SU-DHL-6 (cell line): ENCODE data around the gene HSPH1.

Experiments
- H2AFZ ChIP-seq: fragments of 200-600 bp; sonication (generic); 2 replicates; pipeline ENCODE4 v1.6.1; 2014; ENCODE audit warnings: low read depth, mild to moderate bottlenecking, moderate library complexity, mixed read lengths, antibody characterized with exemption, low read length; ENCODE audit not compliant: severe bottlenecking
- H3F3A ChIP-seq: fragments of 200-600 bp; shearing (Covaris generic); 2 replicates; pipeline ENCODE4 v1.6.0; 2016; ENCODE audit warnings: antibody characterized with exemption, mild to moderate bottlenecking; ENCODE audit not compliant: insufficient read depth
- H3K27ac ChIP-seq: fragments of 200-600 bp; sonication (generic); 2 replicates; pipeline ENCODE4 v1.5.1; 2016; ENCODE audit warnings: low read depth, mild to moderate bottlenecking, low read length, moderate library complexity, mixed read lengths
- H3K27me3 ChIP-seq: fragments of 200-600 bp; sonication (generic), shearing (Covaris generic); 2 replicates; pipeline ENCODE4 v1.6.0; 2014; ENCODE audit warnings: mild to moderate bottlenecking, low read length
- H3K36me3 ChIP-seq: fragments of 200-600 bp; sonication (generic); 2 replicates; pipeline ENCODE4 v1.6.1; 2014; ENCODE audit warnings: mild to moderate bottlenecking, low read length, mixed read lengths
- H3K4me2 ChIP-seq: fragments of 300-600, 200-600 bp; shearing (Covaris generic), sonication (generic); 2 replicates; pipeline ENCODE4 v1.6.0; 2014; ENCODE audit warnings: low read length, low read depth, mild to moderate bottlenecking; ENCODE audit not compliant: poor library complexity, severe bottlenecking
- H3K4me3 ChIP-seq: fragments of 200-600 bp; sonication (generic); 2 replicates; pipeline ENCODE4 v1.5.1; 2014; ENCODE audit warnings: antibody characterized with exemption, low read length, mild to moderate bottlenecking, mixed read lengths; ENCODE audit not compliant: insufficient read depth, poor library complexity, severe bottlenecking
- H3K79me2 ChIP-seq: fragments of 200-600 bp; sonication (generic); 2 replicates; pipeline ENCODE4 v1.6.1; 2014; ENCODE audit warnings: mild to moderate bottlenecking, low read length, moderate library complexity; ENCODE audit not compliant: insufficient read depth
- H3K9ac ChIP-seq: fragments of 200-600 bp; sonication (generic); 2 replicates; pipeline ENCODE4 v1.7.0; 2014; ENCODE audit warnings: mild to moderate bottlenecking, low read length
- H3K9me2 ChIP-seq: fragments of 200-600 bp; sonication (generic); replicated peaks from 2 replicates; pipeline ENCODE4 v1.6.1; 2014; ENCODE audit warnings: low read length; ENCODE audit not compliant: insufficient read depth
- H3K9me3 ChIP-seq: fragments of 200-600 bp; sonication (generic); 2 replicates; pipeline ENCODE4 v1.6.1; 2014; ENCODE audit warnings: low read length, mixed read lengths; ENCODE audit not compliant: insufficient read depth
- H4K20me1 ChIP-seq: fragments of 200-600 bp; sonication (generic); 2 replicates; pipeline ENCODE4 v1.6.1; 2014; ENCODE audit warnings: low read depth, mild to moderate bottlenecking, antibody characterized with exemption, low read length, moderate library complexity, mixed read lengths
- CTCF ChIP-seq: fragments of 200-600 bp; sonication (generic); IDR thresholded peaks from one replicate; pipeline ENCODE4 v1.5.1; 2017; ENCODE audit warnings: antibody characterized with exemption, mild to moderate bottlenecking, low read length, moderate library complexity; ENCODE audit not compliant: insufficient read depth, poor library complexity, severe bottlenecking
- EZH2phosphoT487 ChIP-seq: fragments of 200-600 bp; sonication (generic), shearing (Covaris generic); conservative IDR thresholded peaks from 2 replicates; pipeline ENCODE4 v1.6.1; 2018; ENCODE audit warnings: mild to moderate bottlenecking, antibody characterized with exemption, low read length, moderate library complexity, mixed read lengths

Gene HSPH1

DNA sequence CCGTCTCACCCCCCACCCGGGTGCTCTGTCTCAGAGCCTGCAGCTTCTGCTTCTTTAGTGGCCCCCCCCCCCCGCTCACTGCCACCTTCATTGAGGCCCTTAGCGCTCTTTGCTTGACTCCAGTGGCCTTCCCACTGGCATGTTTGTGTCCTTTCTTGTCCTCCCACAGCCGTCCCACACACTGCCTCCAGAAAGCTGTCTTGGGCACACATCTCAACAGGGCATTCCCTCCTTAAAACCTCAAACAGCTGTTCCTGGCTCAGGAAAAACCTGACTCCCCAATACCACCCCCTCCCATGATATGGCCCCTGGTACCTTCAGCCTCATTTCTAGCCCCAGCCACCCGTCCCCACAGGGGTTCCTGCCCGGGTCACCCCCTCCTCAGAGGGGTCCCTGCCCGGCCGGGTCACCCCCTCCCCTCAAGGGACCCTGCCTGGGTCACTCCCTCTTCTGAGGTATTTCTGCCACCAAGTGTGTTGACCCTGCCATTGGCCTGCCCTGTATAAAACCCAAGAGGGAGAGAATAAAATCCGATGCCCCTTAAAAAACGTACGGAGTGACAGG is 46.9 kb upstream of the HSPH1 start:
- Histone ChIP-seq H3K4me2 (no peak overlapping the region), H3K79me2 (no peaks in the 10 kb centered on the region), H4K20me1 (no peaks in the 10 kb centered on the region), H3K9ac (no peak overlapping the region), H3F3A (no peaks in the 10 kb centered on the region), H3K9me2 (no peaks in the 10 kb centered on the region), H3K27ac (no peak overlapping the region), H3K27me3 (no peaks in the 10 kb centered on the region), H3K9me3 (no peaks in the 10 kb centered on the region), H2AFZ (no peak overlapping the region), H3K36me3 (no peaks in the 10 kb centered on the region), H3K4me3 (no peak overlapping the region)
- TF ChIP-seq EZH2phosphoT487: no peak
- no peak for TF ChIP-seq CTCF

DNA sequence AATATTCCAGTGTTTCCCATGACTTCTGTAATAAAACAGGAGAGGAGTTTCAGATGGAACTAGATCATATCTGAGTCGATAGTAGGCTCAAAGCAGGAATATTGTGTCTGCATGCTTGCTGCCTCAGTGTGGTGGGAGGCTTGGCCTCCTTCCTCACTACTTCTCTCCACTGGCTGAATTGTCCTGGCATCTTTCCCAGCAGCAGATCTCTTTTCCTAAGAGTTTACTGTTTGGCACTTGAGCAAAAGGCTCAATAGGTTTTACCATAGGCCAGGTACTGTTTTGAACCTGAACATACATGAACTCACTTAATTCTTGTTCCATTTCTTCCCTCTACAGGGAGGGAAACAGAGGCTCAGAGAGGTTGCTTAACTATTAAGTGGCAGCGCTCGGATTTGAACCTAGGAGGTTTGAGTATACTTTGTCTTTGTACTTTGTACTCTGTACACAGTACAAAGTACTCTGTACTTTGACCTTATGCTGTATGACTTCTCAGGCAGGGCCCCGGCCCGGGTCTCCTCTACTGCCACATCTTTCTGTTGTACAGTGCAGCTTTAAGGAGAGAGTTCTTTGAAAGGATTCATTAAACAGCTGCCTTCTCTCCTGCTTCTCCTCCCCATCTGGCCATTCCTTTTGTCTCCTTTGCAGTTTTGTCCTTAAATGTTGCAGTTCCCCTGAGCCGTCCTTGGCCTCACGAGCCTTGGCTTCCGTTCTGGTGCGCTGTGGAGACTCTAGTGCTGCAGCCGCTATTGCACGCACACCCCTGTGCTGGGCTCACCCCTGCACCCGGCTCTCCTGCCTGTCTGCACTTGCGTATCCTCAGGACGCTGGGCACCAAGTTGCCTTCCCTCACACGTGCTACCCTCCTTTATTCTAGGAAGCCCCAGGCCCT is 46.2 kb upstream of the HSPH1 start:
- H3K9me3 ChIP-seq: no peaks in the 10 kb centered on the region
- no peaks in the 10 kb centered on the region for H3F3A ChIP-seq
- H3K4me3 ChIP-seq: no peak overlapping the region
- H3K79me2 ChIP-seq: no peaks in the 10 kb centered on the region
- no peak overlapping the region for H3K9ac ChIP-seq
- no peak overlapping the region for H3K4me2 ChIP-seq
- no peak overlapping the region for H2AFZ ChIP-seq
- TF ChIP-seq EZH2phosphoT487: no peak
- TF ChIP-seq CTCF: no peak
- no peaks in the 10 kb centered on the region for H3K36me3 ChIP-seq
- H3K27me3 ChIP-seq: no peaks in the 10 kb centered on the region
- no peak overlapping the region for H3K27ac ChIP-seq
- H3K9me2 ChIP-seq: no peaks in the 10 kb centered on the region
- no peaks in the 10 kb centered on the region for H4K20me1 ChIP-seq

GRCh38 chr13:31204592-31204991 is 42.9 kb upstream of the HSPH1 start:
- TF ChIP-seq CTCF (no peak), EZH2phosphoT487 (no peak)
- H3K36me3 ChIP-seq: no peaks in the 10 kb centered on the region
- no peak overlapping the region for H3K27ac ChIP-seq
- no peaks in the 10 kb centered on the region for H3K79me2 ChIP-seq
- no peaks in the 10 kb centered on the region for H4K20me1 ChIP-seq
- no peak overlapping the region for H3K9ac ChIP-seq
- no peaks in the 10 kb centered on the region for H3K27me3 ChIP-seq
- 0 out of 2 replicates have a peak, but pooled peaks cover 5% of the 10 kb centered on the region for H3F3A ChIP-seq
- no peaks in the 10 kb centered on the region for H3K9me2 ChIP-seq
- no peak overlapping the region for H3K4me3 ChIP-seq
- no peak overlapping the region for H2AFZ ChIP-seq
- no peaks in the 10 kb centered on the region for H3K9me3 ChIP-seq
- H3K4me2 ChIP-seq: no peak overlapping the region
